Epithelial cell of proximal tubule (primary cell): ENCODE data around the gene ACSS2. TPM values are rescaled to one million over a fixed set of nuclear protein-coding genes. Genes with fewer than 3 reads are reported as not detected.
A peak's percentile ranks its signal among the peaks of the same experiment; 100 is the strongest.

ENCODE experiments used
- DNase-seq: peaks from one replicate; pipeline ENCODE4 v3.0.0-alpha.2; 2011; ENCODE audit warnings: low read depth
- H3K4me3 ChIP-seq: 2 replicates; pipeline ENCODE4 v1.5.1; 2011; ENCODE audit warnings: low read depth, mild to moderate bottlenecking, low read length
- CTCF ChIP-seq: conservative IDR thresholded peaks from 2 replicates; pipeline ENCODE4 v1.5.1; 2012; ENCODE audit warnings: low read depth, mild to moderate bottlenecking, low read length
- total RNA-seq: library from RNA; depleted of rRNA; stranded (reverse); fragments of >200 nt; gene quantifications from 2 replicates; pipeline ENCODE4 v1.2.3, GENCODE V29; 2015

The ACSS2 gene
- total RNA-seq, 1 donor from 2014 or later: 24.3 TPM

GRCh38 chr20:34907616-34908469 lies 31.4 kb downstream of the ACSS2 start:
- peak; percentile 81 for DNase-seq
- H3K4me3 ChIP-seq: no peak overlapping the region
- TF ChIP-seq CTCF: no peak

- TF ChIP-seq CTCF: no peak
These were observed 38.7 kb downstream of the ACSS2 start for GRCh38 chr20:34915131-34915530.

GRCh38 chr20:34915749-34916455 lies 39.5 kb downstream of the ACSS2 start:
- TF ChIP-seq CTCF: no peak
- no peak overlapping the region for H3K4me3 ChIP-seq
- no peak for DNase-seq

More at GRCh38 chr20:34915131-34915530, 38.7 kb downstream of the ACSS2 start:
- H3K4me3 ChIP-seq: no peak overlapping the region
- DNase-seq: no peak

GRCh38 chr20:34916774-34917354 lies 40.5 kb downstream of the ACSS2 start:
- H3K4me3 ChIP-seq: no peak overlapping the region
- TF ChIP-seq CTCF: no peak
- no peak for DNase-seq

GRCh38 chr20:34920055-34920454 lies 43.6 kb downstream of the ACSS2 start:
- H3K4me3 ChIP-seq: no peak overlapping the region
- DNase-seq: no peak
- TF ChIP-seq CTCF: no peak

GRCh38 chr20:34921436-34921835 lies 45.0 kb downstream of the ACSS2 start:
- H3K4me3 ChIP-seq: no peak overlapping the region
- TF ChIP-seq CTCF: no peak
- no peak for DNase-seq
